ENCODE results near the gene HERC5.
"Not testable (repeated sequence)": the region's sequence is repeated elsewhere in the genome, so short reads cannot be mapped to it uniquely, and the experiment has no call there.

HERC5 gene

DNA sequence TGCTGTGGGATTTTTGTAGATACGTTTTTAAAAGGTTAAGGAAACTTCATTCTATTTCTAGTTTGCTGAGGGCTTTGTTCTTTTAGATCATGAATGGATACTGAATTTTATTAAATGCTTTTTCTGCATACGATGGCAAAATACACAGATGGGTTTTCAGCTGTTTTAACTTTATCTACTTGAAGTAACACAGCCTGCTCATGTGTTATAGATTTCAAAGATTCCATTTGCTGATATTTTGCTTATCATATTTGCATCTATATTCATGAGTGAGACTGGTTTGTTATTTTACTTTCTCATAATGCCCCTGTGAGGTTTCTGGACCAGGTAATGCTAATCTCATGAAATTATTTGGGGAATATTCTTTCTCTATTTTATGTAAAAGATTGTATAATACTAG, 34.5 kb upstream of the HERC5 start:
- no peak for TF ChIP-seq Cebpa-rat (IDR thresholded peaks at IDR 0.05)
- Histone ChIP-seq H3K9me3 (no peaks in the 10 kb centered on the region), H4K20me1 (no peaks in the 10 kb centered on the region), H3K9ac (no peak overlapping the region), H3K36me3 (no peaks in the 10 kb centered on the region), H3K4me2 (no peak overlapping the region), H3K4me3 (no peak overlapping the region), H3K27ac (no peak overlapping the region), H3K4me1 (no peaks in the 10 kb centered on the region), H3K27me3 (no peaks in the 10 kb centered on the region)

DNA sequence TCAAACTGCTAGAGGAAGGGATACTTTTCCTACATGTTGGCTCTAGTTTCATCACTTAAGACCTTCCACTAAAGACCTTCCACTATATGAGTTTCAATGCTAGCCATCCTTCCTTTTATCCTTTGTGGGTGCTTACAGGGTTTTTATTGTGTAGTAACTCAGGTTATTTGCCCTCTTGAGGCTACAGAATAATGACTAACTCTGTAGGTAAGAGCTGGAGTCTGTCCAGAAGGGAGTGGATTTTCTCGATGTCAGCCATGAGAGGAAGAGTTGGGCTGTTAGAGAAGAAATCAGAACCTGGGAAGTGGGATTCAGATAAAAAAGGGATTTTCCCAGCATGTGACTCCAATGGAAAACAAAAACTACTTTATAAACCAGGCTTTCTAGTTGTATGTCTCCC, 27.5 kb upstream of the HERC5 start:
- no peaks in the 10 kb centered on the region for H3K36me3 ChIP-seq
- H3K27me3 ChIP-seq, result no peaks in the 10 kb centered on the region
- H3K4me1 ChIP-seq, result no peaks in the 10 kb centered on the region
- H4K20me1 ChIP-seq, result no peaks in the 10 kb centered on the region
- TF ChIP-seq Cebpa-rat (IDR thresholded peaks at IDR 0.05), result no peak
- no peak overlapping the region for H3K27ac ChIP-seq
- H3K9me3 ChIP-seq, result peaks cover 9% of the 10 kb centered on the region; the same call in 1 of the 2 replicates
- no peak overlapping the region for H3K4me2 ChIP-seq
- H3K9ac ChIP-seq, result no peak overlapping the region
- no peak overlapping the region for H3K4me3 ChIP-seq

DNA sequence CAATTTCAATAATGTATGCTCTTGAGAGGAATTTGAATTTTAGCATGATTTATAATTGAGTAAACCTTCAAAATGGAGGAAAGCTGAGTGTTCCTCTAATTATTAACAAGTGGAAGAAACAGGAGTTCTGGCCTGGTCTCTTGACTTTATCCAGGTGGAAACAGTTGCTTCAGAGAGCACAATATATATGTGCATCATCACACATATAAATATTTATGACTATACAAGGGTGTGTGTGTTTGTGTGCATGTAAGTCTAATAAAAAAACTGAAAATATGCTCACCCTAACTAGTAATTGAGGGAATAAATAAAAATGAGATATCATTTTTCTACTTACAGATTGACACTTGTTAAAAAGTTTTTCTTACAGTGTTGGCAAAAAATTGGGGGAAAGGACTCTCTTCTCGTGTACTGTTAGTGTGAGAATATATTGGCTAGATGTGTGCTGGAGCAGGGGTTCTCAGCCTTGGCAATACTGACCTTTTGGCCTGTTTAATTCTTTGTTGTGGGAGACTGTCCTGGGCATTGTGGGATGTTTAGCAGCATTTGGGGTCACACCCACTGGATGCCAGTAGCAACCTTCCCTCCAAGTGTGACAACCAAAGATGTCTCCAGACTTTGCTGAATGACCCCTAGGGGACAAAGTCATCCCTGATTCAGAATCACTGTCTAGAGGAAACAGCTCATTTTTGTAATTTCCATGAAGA, 20.8 kb upstream of the HERC5 start:
- no peak for TF ChIP-seq Cebpa-rat (IDR thresholded peaks at IDR 0.05)
- Histone ChIP-seq H3K4me1 (no peaks in the 10 kb centered on the region), H3K27me3 (no peaks in the 10 kb centered on the region), H3K27ac (no peak overlapping the region), H3K4me3 (no peak overlapping the region), H3K9ac (no peak overlapping the region), H3K4me2 (no peak overlapping the region), H3K9me3 (peaks cover 9% of the 10 kb centered on the region; the same call in 1 of the 2 replicates), H3K36me3 (no peaks in the 10 kb centered on the region), H4K20me1 (no peaks in the 10 kb centered on the region)

DNA sequence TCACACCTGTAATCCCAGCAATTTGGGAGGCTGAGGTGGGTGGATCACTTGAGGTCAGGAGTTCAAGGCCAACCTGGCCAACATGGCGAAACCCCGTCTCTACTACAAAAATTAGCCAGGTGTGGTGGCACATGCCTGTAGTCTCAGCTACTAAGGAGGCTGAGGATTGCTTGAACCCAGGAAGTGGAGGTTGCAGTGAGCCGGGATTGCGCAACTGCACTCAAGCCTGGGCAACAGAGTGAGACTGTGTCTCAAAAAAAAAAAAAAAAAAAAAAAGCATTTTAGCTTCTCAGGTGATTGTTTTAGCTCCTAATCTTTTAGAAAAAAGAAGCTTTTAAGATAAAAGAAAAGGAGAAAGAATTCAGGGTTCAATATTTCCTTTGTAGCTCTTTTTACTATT, 19.0 kb upstream of the HERC5 start:
- H3K27ac ChIP-seq, H3K36me3 ChIP-seq, H3K4me3 ChIP-seq, H3K4me1 ChIP-seq, H3K9ac ChIP-seq, H4K20me1 ChIP-seq, H3K4me2 ChIP-seq, H3K27me3 ChIP-seq: not testable (repeated sequence)
- peaks cover 16% of the 10 kb centered on the region for H3K9me3 ChIP-seq
- TF ChIP-seq Cebpa-rat (IDR thresholded peaks at IDR 0.05), result peak; percentile 84

DNA sequence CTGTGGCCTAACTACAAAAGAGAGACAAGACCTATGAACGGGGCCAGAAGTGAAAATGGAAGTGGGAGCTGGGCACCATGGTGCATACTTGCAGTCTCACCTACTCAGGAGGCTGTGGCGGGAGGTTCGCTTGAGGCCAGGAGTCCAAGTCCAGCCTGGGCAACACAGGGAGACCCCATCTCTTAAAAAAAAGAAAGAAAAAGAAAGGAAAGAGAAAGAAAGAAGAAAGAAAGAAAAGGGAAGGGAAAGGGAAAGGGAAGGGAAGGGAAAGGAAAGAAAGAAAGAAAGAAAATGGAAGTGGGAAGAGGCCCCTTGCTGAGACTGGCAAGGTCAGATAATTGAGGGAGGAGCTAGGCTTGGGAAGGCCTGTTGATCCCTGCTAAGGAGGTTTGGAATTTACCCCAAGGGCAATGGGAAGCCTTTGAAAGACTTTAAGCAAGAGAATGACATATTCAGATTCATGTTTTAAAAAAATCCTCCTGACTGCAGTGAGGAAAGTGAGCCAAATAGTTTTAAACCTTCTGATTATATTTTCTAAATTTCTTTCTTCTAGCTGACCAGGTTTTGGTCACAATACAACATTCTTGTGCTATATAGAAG, 17.7 kb upstream of the HERC5 start:
- Histone ChIP-seq H3K4me2 (no peak overlapping the region), H3K4me3 (no peak overlapping the region), H3K4me1 (no peaks in the 10 kb centered on the region), H3K9me3 (peaks cover 18% of the 10 kb centered on the region), H3K36me3 (peaks cover 14% of the 10 kb centered on the region), H3K27me3 (no peaks in the 10 kb centered on the region), H3K9ac (no peak overlapping the region), H4K20me1 (no peaks in the 10 kb centered on the region), H3K27ac (no peak overlapping the region)
- TF ChIP-seq Cebpa-rat (IDR thresholded peaks at IDR 0.05), result no peak

DNA sequence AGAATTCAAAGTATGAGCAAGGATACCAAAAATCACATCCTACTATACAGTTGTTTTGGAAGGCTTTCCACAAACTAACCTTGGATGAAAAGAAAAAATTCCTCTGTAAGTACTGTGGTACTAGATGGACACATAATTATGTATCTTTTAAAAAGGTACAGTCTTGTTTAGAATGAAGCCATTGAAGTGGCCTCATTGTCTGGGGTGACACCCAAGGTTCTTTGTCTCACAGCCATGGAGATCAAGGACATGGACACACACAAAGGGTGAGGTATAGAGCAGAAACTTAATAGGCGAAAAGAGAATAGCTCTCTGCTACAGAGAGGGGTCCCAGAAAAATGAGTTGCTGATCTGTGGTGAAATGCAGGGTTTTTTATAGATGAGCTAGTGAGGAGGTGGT, 16.8 kb upstream of the HERC5 start:
- Histone ChIP-seq H3K9me3 (peaks cover 18% of the 10 kb centered on the region), H3K27me3 (no peaks in the 10 kb centered on the region), H3K4me3 (no peak overlapping the region), H3K27ac (no peak overlapping the region), H3K4me2 (no peak overlapping the region), H3K4me1 (no peaks in the 10 kb centered on the region), H3K9ac (no peak overlapping the region), H4K20me1 (no peaks in the 10 kb centered on the region), H3K36me3 (peaks cover 14% of the 10 kb centered on the region)
- TF ChIP-seq Cebpa-rat (IDR thresholded peaks at IDR 0.05), result no peak

DNA sequence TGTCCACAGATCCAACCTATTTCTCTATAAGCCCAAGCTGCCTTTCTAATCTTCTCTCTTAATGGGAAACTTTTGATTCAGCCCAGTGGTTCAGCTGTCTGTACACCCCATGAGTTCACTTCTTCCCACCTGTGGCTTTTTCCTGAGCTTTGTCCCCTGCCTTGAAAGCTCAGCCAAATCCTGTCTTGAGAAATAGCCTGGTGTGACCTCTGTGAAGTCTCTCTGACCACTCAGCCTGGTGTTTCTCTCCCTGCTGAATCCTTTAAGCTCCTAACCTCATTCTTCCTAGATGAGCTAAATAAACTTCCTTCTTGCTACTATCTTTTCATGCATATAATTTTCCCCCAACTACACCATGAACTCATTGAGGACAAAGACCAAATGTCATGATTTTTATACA, 15.2 kb upstream of the HERC5 start:
- peaks cover 18% of the 10 kb centered on the region for H3K9me3 ChIP-seq
- no peaks in the 10 kb centered on the region for H3K4me1 ChIP-seq
- H4K20me1 ChIP-seq, result no peaks in the 10 kb centered on the region
- H3K9ac ChIP-seq, result no peak overlapping the region
- no peak overlapping the region for H3K27ac ChIP-seq
- H3K4me3 ChIP-seq, result no peak overlapping the region
- H3K27me3 ChIP-seq, result no peaks in the 10 kb centered on the region
- peaks cover 14% of the 10 kb centered on the region for H3K36me3 ChIP-seq
- no peak overlapping the region for H3K4me2 ChIP-seq
- no peak for TF ChIP-seq Cebpa-rat (IDR thresholded peaks at IDR 0.05)

DNA sequence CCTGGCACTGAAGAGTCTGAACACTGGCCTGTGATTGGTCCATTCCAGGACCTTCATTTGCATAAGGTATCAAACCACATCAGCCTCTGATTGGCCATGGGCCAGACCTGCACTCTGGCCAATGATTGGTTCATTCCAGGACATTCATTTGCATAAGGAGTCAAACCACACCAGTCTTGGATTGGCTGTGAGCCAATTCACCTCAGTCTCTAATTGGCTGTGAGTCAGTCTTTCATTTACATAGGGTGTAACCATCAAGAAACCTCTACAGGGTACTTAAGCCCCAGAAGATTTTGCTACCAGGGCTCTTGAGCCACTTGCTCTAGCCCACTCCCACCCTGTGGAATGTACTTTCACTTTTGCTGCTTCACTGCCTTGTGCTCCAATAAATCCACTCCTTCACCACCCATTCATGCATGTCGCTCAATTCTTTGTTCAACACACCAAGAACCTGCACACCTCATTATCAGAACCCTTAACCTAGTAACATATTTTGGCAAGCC, 14.2 kb upstream of the HERC5 start:
- Histone ChIP-seq H4K20me1 (no peaks in the 10 kb centered on the region), H3K9me3 (peaks cover 18% of the 10 kb centered on the region), H3K9ac (no peak overlapping the region), H3K27me3 (no peaks in the 10 kb centered on the region), H3K4me3 (no peak overlapping the region), H3K27ac (no peak overlapping the region), H3K4me1 (no peaks in the 10 kb centered on the region), H3K4me2 (no peak overlapping the region), H3K36me3 (peaks cover 14% of the 10 kb centered on the region)
- no peak for TF ChIP-seq Cebpa-rat (IDR thresholded peaks at IDR 0.05)

DNA sequence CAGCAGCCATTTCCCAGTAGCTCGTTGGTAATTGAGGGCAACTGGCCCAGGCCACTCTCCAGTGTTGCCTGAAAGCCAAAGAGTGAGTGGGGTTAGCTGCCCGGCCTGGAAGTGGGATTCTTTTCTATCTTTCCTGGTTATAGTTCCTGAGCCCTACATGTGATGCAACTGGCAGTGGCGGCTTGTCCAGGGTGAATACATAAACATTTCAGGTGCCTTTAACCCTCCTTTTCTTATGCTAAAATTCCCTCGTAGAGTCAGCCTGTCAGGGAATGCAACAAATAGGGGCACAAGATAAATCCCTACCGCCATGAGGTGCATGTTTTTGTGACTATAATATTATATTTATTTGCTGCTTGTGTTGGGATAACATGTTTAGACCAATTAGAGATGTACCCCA, 13.4 kb upstream of the HERC5 start:
- TF ChIP-seq Cebpa-rat (IDR thresholded peaks at IDR 0.05), result no peak
- Histone ChIP-seq H3K27ac (no peak overlapping the region), H3K4me3 (no peak overlapping the region)

DNA sequence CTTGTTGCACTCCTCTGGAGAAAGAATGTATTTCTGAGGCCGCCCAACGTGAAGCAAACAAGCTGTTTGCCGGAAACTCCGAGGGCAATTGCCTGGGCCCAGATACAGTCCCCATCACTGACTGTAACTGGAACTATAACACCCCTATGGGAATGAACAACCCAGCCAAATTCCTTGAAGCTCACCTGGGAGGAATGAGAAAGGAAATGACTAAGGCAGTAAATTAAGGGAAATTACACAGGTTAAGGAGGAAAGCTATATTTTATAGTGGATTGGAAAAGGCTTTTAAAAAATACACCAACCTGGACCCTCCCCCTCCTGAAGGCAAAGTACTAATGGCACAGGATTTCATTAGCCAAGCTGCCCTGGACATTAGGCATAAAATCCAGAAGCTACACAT, 11.7 kb upstream of the HERC5 start:
- H3K36me3 ChIP-seq, result peaks cover 14% of the 10 kb centered on the region
- no peaks in the 10 kb centered on the region for H4K20me1 ChIP-seq
- H3K9ac ChIP-seq, result no peak overlapping the region
- H3K4me2 ChIP-seq, result no peak overlapping the region
- H3K27me3 ChIP-seq, result no peaks in the 10 kb centered on the region
- H3K9me3 ChIP-seq, result peaks cover 18% of the 10 kb centered on the region
- H3K27ac ChIP-seq, result no peak overlapping the region
- no peaks in the 10 kb centered on the region for H3K4me1 ChIP-seq
- TF ChIP-seq Cebpa-rat (IDR thresholded peaks at IDR 0.05), result no peak
- no peak overlapping the region for H3K4me3 ChIP-seq

More for the DNA sequence above, 13.4 kb upstream of the HERC5 start:
- H3K9ac ChIP-seq, result no peak overlapping the region
- no peaks in the 10 kb centered on the region for H3K4me1 ChIP-seq
- no peaks in the 10 kb centered on the region for H3K27me3 ChIP-seq
- peaks cover 14% of the 10 kb centered on the region for H3K36me3 ChIP-seq
- H4K20me1 ChIP-seq, result no peaks in the 10 kb centered on the region
- H3K9me3 ChIP-seq, result peaks cover 18% of the 10 kb centered on the region
- no peak overlapping the region for H3K4me2 ChIP-seq
